C4-2B (cell line): Measurements from ENCODE around the gene CHKA.

ENCODE experiments used
- CTCF ChIP-seq: fragments of 450-650 bp; conservative IDR thresholded peaks from 2 replicates; pipeline ENCODE4 v1.5.1; 2017; ENCODE audit warnings: mild to moderate bottlenecking
- ZFX ChIP-seq: fragments of 450-650 bp; IDR thresholded peaks from 2 replicates; pipeline ENCODE4 v1.6.1; 2017

DNA sequence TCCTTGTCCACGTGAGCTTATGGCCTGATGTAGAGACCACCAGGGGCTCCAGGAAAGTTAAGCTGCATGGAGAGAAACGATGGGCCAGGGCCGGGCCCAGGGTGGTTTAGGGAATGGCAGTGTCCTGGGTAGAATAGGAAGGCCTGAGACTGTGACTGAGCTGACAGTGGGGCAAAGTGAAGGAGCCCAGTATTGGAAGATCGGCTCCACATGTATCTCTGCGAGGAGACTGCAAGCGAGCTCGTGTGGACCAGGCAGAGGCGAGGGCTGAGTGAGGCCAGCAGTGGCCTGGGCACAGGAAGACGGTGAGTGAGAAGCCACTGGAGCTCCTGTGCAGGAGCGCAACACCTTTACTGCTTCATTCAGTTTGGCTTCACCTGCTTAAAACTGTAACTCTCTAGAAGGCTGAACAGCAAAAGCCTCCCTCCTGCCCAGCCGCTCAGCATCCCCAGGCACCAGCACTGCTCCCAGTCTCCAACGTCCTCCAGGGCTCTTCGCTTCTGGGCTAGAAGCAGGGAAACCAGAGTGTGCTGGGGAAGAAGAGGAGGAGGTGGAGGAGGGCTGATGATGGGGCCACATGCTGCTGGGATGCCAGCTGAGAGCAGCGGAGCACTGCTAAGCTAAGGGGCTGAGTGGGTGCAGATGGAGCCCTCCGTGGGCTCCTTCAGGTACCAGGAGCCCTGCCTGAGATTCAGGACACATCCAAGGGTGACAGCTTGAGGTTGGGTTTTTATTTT lies 68.9 kb downstream of the CHKA start:
- TF ChIP-seq CTCF (no peak), ZFX (no peak)
